ENCODE results near the gene SUMO3.

SUMO3 gene

DNA sequence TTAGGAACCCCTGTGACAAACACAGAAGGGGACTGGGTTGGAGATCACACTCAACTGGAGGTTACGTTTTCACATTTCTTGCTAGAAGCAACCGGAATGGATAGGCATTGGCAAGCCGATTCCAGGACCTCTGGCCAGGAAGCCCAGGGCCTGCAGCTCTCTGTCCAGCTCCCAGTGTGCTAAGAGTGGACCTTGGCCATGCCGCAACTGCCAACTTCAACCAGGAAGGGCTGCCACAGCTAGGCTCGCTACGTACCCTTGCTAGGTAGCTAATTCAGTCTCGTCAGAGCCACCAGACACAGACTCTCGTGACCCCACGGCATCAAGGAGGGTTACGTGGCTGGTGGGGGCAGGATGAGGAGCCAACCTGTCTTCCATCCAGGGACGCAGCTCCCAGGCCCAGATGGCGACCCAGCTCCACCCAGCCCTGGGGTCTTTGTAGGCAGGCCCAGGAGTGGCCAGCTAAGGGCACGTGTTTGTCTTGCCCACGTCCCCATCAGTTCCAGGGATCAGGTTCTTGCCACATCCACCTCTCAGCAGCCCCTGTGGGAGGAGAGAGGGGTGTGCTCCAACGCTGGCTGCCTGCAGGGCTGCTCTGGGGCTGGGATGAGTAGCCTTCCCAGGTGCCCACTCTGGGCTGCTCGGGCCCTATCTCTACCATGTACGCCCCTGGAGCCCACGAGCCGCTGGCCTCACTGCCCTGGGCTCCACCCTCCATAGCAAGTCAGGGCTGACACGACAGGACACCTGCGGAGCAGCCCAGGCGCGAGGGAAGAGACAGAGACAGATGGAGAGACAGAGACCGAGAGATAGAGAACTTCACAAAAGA, 55.4 kb downstream of the SUMO3 start:
- DNase-seq (ENCODE audit: low spot score): no peak
- peak overlapping the region; percentile 57 for H2BK120ac ChIP-seq (ENCODE audit: low read depth, low read length)
- H3K18ac ChIP-seq (ENCODE audit: low read length): peak overlapping the region; percentile 19
- no peak overlapping the region for H3K4ac ChIP-seq (ENCODE audit: low read length)
- H3K9ac ChIP-seq (ENCODE audit: low read depth, low read length, poor library complexity): no peak overlapping the region
- H3K36me3 ChIP-seq (replicated peaks in 1 of 2; ENCODE audit: control insufficient read depth in 2 of 2, insufficient read depth in 2 of 2, low read length in 2 of 2): no peaks in the 10 kb centered on the region
- no peak overlapping the region for H2BK5ac ChIP-seq (ENCODE audit: low read length)
- peaks cover 11% of the 10 kb centered on the region for H3K79me1 ChIP-seq (ENCODE audit: low read depth, low read length)
- peak overlapping the region; percentile 40 for H2AK5ac ChIP-seq (ENCODE audit: low read depth, low read length)
- H3K9me3 ChIP-seq (replicated peaks in 1 of 2; ENCODE audit: control insufficient read depth in 2 of 2, insufficient read depth in 1 of 2, low read depth in 1 of 2, low read length in 2 of 2): peaks cover 0 to 2% of the 10 kb centered on the region in 2 donors
- no peak overlapping the region for H2AFZ ChIP-seq (ENCODE audit: low read length)
- H3K27me3 ChIP-seq (ENCODE audit: control insufficient read depth in 3 of 3, insufficient read depth in 3 of 3, low read depth in 1 of 3, low read length in 3 of 3): no peaks in the 10 kb centered on the region
- H3K14ac ChIP-seq (ENCODE audit: low read length): peak overlapping the region; percentile 63
- no peak overlapping the region for H3K4me2 ChIP-seq (ENCODE audit: insufficient read depth, low read length, poor library complexity, severe bottlenecking)
- WGBS, 2 donors (ENCODE audit: extremely low coverage in 2 of 2, insufficient read length in 2 of 2, insufficient replicate concordance in 1 of 2): no CpG with 5 or more reads among the region's 24 CpGs
- peak overlapping the region; percentile 39 for H3K23ac ChIP-seq (ENCODE audit: low read depth, low read length, poor library complexity)
- H3K4me3 ChIP-seq (ENCODE audit: low read length in 2 of 2): no peak overlapping the region
- no peak overlapping the region for H4K8ac ChIP-seq (ENCODE audit: low read depth, low read length)
- H2BK15ac ChIP-seq (ENCODE audit: low read length): no peak overlapping the region
- peak overlapping the region; percentile 60 for H2BK12ac ChIP-seq (ENCODE audit: low read length)
- no peak overlapping the region for H3K27ac ChIP-seq (replicated peaks; ENCODE audit: low read length)
- peaks cover 0 to 18% of the 10 kb centered on the region in 2 donors for H3K4me1 ChIP-seq (ENCODE audit: control insufficient read depth in 2 of 2, insufficient read depth in 1 of 2, low read depth in 1 of 2, low read length in 2 of 2)
- H4K91ac ChIP-seq (ENCODE audit: low read depth, low read length, poor library complexity): no peak overlapping the region

DNA sequence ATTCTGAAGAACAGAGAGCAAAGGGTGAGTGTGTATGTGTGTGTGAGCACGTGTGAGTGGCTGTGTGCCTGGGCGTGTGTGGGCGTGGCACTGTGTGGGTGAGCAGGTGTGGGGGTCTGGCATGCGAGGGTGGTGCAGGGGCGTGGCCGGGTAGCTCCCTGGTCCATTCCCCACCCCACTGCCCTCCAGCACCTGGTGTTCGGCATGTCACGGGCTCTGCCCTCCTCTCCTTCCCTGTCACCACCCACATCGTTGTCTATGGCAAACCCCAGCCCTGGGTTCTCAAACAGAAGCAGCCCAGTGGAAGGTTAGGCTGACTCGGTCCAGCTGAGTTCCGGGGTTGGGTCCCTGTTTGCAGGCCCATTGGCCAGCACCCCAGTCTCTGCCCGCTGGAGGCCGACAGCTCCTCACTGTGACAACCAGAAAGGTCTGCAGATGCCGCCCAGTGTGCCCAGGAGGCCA, 56.1 kb downstream of the SUMO3 start:
- H2BK5ac ChIP-seq (ENCODE audit: low read length): no peak overlapping the region
- H3K14ac ChIP-seq (ENCODE audit: low read length): no peak overlapping the region
- peak overlapping the region; percentile 39 for H3K23ac ChIP-seq (ENCODE audit: low read depth, low read length, poor library complexity)
- H2BK15ac ChIP-seq (ENCODE audit: low read length): no peak overlapping the region
- peaks cover 0 to 15% of the 10 kb centered on the region in 2 donors for H3K4me1 ChIP-seq (ENCODE audit: control insufficient read depth in 2 of 2, insufficient read depth in 1 of 2, low read depth in 1 of 2, low read length in 2 of 2)
- H4K8ac ChIP-seq (ENCODE audit: low read depth, low read length): no peak overlapping the region
- peak overlapping the region; percentile 53 for H3K9ac ChIP-seq (ENCODE audit: low read depth, low read length, poor library complexity)
- no peak overlapping the region for H3K4me2 ChIP-seq (ENCODE audit: insufficient read depth, low read length, poor library complexity, severe bottlenecking)
- H3K18ac ChIP-seq (ENCODE audit: low read length): no peak overlapping the region
- no peaks in the 10 kb centered on the region for H3K36me3 ChIP-seq (replicated peaks in 1 of 2; ENCODE audit: control insufficient read depth in 2 of 2, insufficient read depth in 2 of 2, low read length in 2 of 2)
- peaks cover 0 to 2% of the 10 kb centered on the region in 2 donors for H3K9me3 ChIP-seq (replicated peaks in 1 of 2; ENCODE audit: control insufficient read depth in 2 of 2, insufficient read depth in 1 of 2, low read depth in 1 of 2, low read length in 2 of 2)
- peak overlapping the region; percentile 57 for H2BK120ac ChIP-seq (ENCODE audit: low read depth, low read length)
- H2AK5ac ChIP-seq (ENCODE audit: low read depth, low read length): no peak overlapping the region
- H3K27me3 ChIP-seq (ENCODE audit: control insufficient read depth in 3 of 3, insufficient read depth in 3 of 3, low read depth in 1 of 3, low read length in 3 of 3): no peaks in the 10 kb centered on the region
- no peak overlapping the region for H2AFZ ChIP-seq (ENCODE audit: low read length)
- H3K4ac ChIP-seq (ENCODE audit: low read length): no peak overlapping the region
- H2BK12ac ChIP-seq (ENCODE audit: low read length): no peak overlapping the region
- no peak overlapping the region for H3K27ac ChIP-seq (replicated peaks; ENCODE audit: low read length)
- H4K91ac ChIP-seq (ENCODE audit: low read depth, low read length, poor library complexity): peak overlapping the region; percentile 67
- no peak for DNase-seq (ENCODE audit: low spot score)
- no peak overlapping the region for H3K4me3 ChIP-seq (ENCODE audit: low read length in 2 of 2)
- no CpG with 5 or more reads among the region's 14 CpGs for WGBS, 2 donors (ENCODE audit: extremely low coverage in 2 of 2, insufficient read length in 2 of 2, insufficient replicate concordance in 1 of 2)
- peaks cover 11% of the 10 kb centered on the region for H3K79me1 ChIP-seq (ENCODE audit: low read depth, low read length)

DNA sequence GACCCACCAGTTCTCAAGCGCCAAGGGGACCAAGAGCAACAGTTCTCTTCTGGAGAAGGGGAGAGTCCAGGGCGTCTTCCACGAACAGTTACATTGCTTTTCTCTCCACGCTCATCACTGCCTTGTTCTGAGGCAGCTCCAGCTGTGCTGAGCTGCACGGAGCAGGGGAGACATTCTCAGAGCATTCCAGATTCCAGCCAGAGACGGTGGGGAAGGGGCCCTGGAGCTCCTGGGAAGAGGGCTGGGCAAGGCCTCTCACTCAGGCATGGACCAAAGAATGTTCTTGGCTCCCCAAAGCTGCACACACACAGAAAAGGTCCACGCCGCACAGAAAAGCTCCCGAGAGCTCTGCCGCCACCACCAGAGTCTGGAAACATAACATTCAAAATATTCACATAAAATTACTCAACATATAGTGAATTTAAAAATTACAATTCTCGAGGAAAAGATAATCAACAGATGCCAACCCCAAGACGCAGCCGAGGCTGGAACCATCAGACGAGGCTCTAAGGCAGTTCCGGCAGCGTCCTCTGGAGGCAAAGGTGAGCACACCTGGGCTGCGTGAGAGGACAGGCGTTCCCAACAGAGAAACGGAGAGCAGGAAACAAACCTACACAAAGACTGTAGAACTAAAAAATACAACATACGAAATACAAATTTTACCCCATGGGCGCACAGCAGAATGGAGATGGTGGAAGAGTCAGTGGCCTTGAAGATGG, 56.7 kb downstream of the SUMO3 start:
- Histone ChIP-seq H3K27me3 (ENCODE audit: control insufficient read depth in 3 of 3, insufficient read depth in 3 of 3, low read depth in 1 of 3, low read length in 3 of 3) (no peaks in the 10 kb centered on the region), H3K9me3 (replicated peaks in 1 of 2; ENCODE audit: control insufficient read depth in 2 of 2, insufficient read depth in 1 of 2, low read depth in 1 of 2, low read length in 2 of 2) (peaks cover 0 to 2% of the 10 kb centered on the region in 2 donors), H3K9ac (ENCODE audit: low read depth, low read length, poor library complexity) (no peak overlapping the region), H3K18ac (ENCODE audit: low read length) (peak overlapping the region; percentile 8), H3K23ac (ENCODE audit: low read depth, low read length, poor library complexity) (no peak overlapping the region), H4K8ac (ENCODE audit: low read depth, low read length) (no peak overlapping the region), H3K14ac (ENCODE audit: low read length) (peak overlapping the region; percentile 66), H3K36me3 (replicated peaks in 1 of 2; ENCODE audit: control insufficient read depth in 2 of 2, insufficient read depth in 2 of 2, low read length in 2 of 2) (no peaks in the 10 kb centered on the region), H3K4me1 (ENCODE audit: control insufficient read depth in 2 of 2, insufficient read depth in 1 of 2, low read depth in 1 of 2, low read length in 2 of 2) (peaks cover 0 to 9% of the 10 kb centered on the region in 2 donors), H2BK120ac (ENCODE audit: low read depth, low read length) (no peak overlapping the region), H2AK5ac (ENCODE audit: low read depth, low read length) (peak overlapping the region; percentile 50), H3K4me3 (ENCODE audit: low read length in 2 of 2) (no peak overlapping the region), H4K91ac (ENCODE audit: low read depth, low read length, poor library complexity) (no peak overlapping the region), H3K4ac (ENCODE audit: low read length) (no peak overlapping the region), H2BK12ac (ENCODE audit: low read length) (no peak overlapping the region), H2BK15ac (ENCODE audit: low read length) (no peak overlapping the region), H2AFZ (ENCODE audit: low read length) (no peak overlapping the region), H3K4me2 (ENCODE audit: insufficient read depth, low read length, poor library complexity, severe bottlenecking) (no peak overlapping the region), H3K79me1 (ENCODE audit: low read depth, low read length) (peaks cover 8% of the 10 kb centered on the region), H2BK5ac (ENCODE audit: low read length) (peak overlapping the region; percentile 71), H3K27ac (replicated peaks; ENCODE audit: low read length) (no peak overlapping the region)
- DNase-seq (ENCODE audit: low spot score): no peak
- no CpG with 5 or more reads among the region's 21 CpGs for WGBS, 2 donors (ENCODE audit: extremely low coverage in 2 of 2, insufficient read length in 2 of 2, insufficient replicate concordance in 1 of 2)

DNA sequence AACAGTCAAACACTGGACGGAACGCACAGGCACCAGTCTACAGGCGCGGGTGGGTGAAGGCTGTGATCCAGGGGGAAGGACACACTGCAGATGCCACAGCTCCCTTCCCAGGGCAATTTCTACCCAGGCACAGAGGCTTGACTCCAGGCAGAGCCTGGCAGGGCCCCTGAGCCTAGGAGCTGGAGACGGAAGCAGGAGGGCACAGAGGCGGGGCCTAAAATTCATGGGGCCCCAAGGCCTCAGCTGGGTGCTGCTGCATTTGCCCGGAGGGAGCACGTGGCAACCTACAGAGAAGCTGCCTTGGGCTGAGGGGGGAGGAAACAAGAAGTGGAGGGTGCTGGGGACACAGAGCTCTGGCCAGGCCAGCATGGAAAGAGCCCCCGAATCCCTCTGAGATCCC, 57.5 kb downstream of the SUMO3 start:
- peak overlapping the region; percentile 84 for H3K18ac ChIP-seq (ENCODE audit: low read length)
- H3K27ac ChIP-seq (replicated peaks; ENCODE audit: low read length): no peak overlapping the region
- peak overlapping the region; percentile 32 for H2AK5ac ChIP-seq (ENCODE audit: low read depth, low read length)
- no peak overlapping the region for H2BK120ac ChIP-seq (ENCODE audit: low read depth, low read length)
- H3K27me3 ChIP-seq (ENCODE audit: control insufficient read depth in 3 of 3, insufficient read depth in 3 of 3, low read depth in 1 of 3, low read length in 3 of 3): no peaks in the 10 kb centered on the region
- no peak overlapping the region for H2BK15ac ChIP-seq (ENCODE audit: low read length)
- no peak overlapping the region for H3K23ac ChIP-seq (ENCODE audit: low read depth, low read length, poor library complexity)
- H3K36me3 ChIP-seq (replicated peaks in 1 of 2; ENCODE audit: control insufficient read depth in 2 of 2, insufficient read depth in 2 of 2, low read length in 2 of 2): no peaks in the 10 kb centered on the region
- H3K4me2 ChIP-seq (ENCODE audit: insufficient read depth, low read length, poor library complexity, severe bottlenecking): no peak overlapping the region
- H4K91ac ChIP-seq (ENCODE audit: low read depth, low read length, poor library complexity): no peak overlapping the region
- peaks cover 8% of the 10 kb centered on the region for H3K79me1 ChIP-seq (ENCODE audit: low read depth, low read length)
- WGBS, 2 donors (ENCODE audit: extremely low coverage in 2 of 2, insufficient read length in 2 of 2, insufficient replicate concordance in 1 of 2): no CpG with 5 or more reads among the region's 9 CpGs
- no peak for DNase-seq (ENCODE audit: low spot score)
- no peak overlapping the region for H3K4me3 ChIP-seq (ENCODE audit: low read length in 2 of 2)
- H2BK12ac ChIP-seq (ENCODE audit: low read length): no peak overlapping the region
- no peak overlapping the region for H4K8ac ChIP-seq (ENCODE audit: low read depth, low read length)
- H3K4ac ChIP-seq (ENCODE audit: low read length): no peak overlapping the region
- peaks cover 0 to 6% of the 10 kb centered on the region in 2 donors for H3K4me1 ChIP-seq (ENCODE audit: control insufficient read depth in 2 of 2, insufficient read depth in 1 of 2, low read depth in 1 of 2, low read length in 2 of 2)
- no peak overlapping the region for H2AFZ ChIP-seq (ENCODE audit: low read length)
- peaks cover 0 to 2% of the 10 kb centered on the region in 2 donors for H3K9me3 ChIP-seq (replicated peaks in 1 of 2; ENCODE audit: control insufficient read depth in 2 of 2, insufficient read depth in 1 of 2, low read depth in 1 of 2, low read length in 2 of 2)
- H3K14ac ChIP-seq (ENCODE audit: low read length): no peak overlapping the region
- H2BK5ac ChIP-seq (ENCODE audit: low read length): peak overlapping the region; percentile 71
- H3K9ac ChIP-seq (ENCODE audit: low read depth, low read length, poor library complexity): no peak overlapping the region
